NCI-H748 (cell line): ENCODE results near the gene UBQLN1.

Source experiments
- DNase-seq: peaks from one replicate; lab custom pipeline; 2025; ENCODE audit not compliant: unreplicated experiment; lab: John Stamatoyannopoulos, UW

UBQLN1 gene

GRCh38 chr9:83691492-83691891, 16.3 kb downstream of the UBQLN1 start:
- DNase-seq: no peak

- DNase-seq: no peak
These were observed 18.8 kb downstream of the UBQLN1 start for GRCh38 chr9:83688921-83689320.

- no peak for DNase-seq
These were observed 26.3 kb downstream of the UBQLN1 start for GRCh38 chr9:83681490-83681889.

GRCh38 chr9:83680233-83680632, 27.5 kb downstream of the UBQLN1 start:
- DNase-seq: no peak

GRCh38 chr9:83677596-83677995, 30.2 kb downstream of the UBQLN1 start:
- DNase-seq: no peak

- no peak for DNase-seq
These were observed 32.3 kb downstream of the UBQLN1 start for GRCh38 chr9:83675466-83675865.

GRCh38 chr9:83671451-83671850, 36.3 kb downstream of the UBQLN1 start:
- no peak for DNase-seq

- DNase-seq: no peak
These were observed 37.4 kb downstream of the UBQLN1 start for GRCh38 chr9:83670381-83670780.

GRCh38 chr9:83669067-83669466, 38.7 kb downstream of the UBQLN1 start:
- DNase-seq: no peak

- DNase-seq: no peak
These were observed 42.1 kb downstream of the UBQLN1 start for GRCh38 chr9:83665580-83666200.

GRCh38 chr9:83662933-83663332, 44.8 kb downstream of the UBQLN1 start:
- DNase-seq: no peak

GRCh38 chr9:83656952-83657351, 50.8 kb downstream of the UBQLN1 start:
- no peak for DNase-seq

GRCh38 chr9:83656032-83656680, 51.6 kb downstream of the UBQLN1 start:
- DNase-seq: no peak

GRCh38 chr9:83655433-83655832, 52.3 kb downstream of the UBQLN1 start:
- no peak for DNase-seq

- no peak for DNase-seq
These were observed 55.3 kb downstream of the UBQLN1 start for GRCh38 chr9:83652433-83652832.

- DNase-seq: no peak
These were observed 56.2 kb downstream of the UBQLN1 start for GRCh38 chr9:83651558-83651957.

GRCh38 chr9:83649515-83649914, 58.2 kb downstream of the UBQLN1 start:
- no peak for DNase-seq

GRCh38 chr9:83649080-83649479, 58.7 kb downstream of the UBQLN1 start:
- DNase-seq: peak; percentile 51

GRCh38 chr9:83646500-83647239, 61.1 kb downstream of the UBQLN1 start:
- DNase-seq: no peak

- no peak for DNase-seq
These were observed 65.0 kb downstream of the UBQLN1 start for GRCh38 chr9:83642793-83643192.

- DNase-seq: no peak
These were observed 68.5 kb downstream of the UBQLN1 start for GRCh38 chr9:83639266-83639665.

GRCh38 chr9:83637389-83637788, 70.4 kb downstream of the UBQLN1 start:
- DNase-seq: no peak
